A172 (cell line): ENCODE results near the gene MBD5. TPM values are rescaled to one million over a fixed set of nuclear protein-coding genes. Genes with fewer than 3 reads are reported as not detected.
A peak's percentile ranks its signal among the peaks of the same experiment; 100 is the strongest.

Experiments used
- DNase-seq: peaks from one replicate; pipeline ENCODE4 v3.0.0-alpha.2; 2015; ENCODE audit warnings: low spot score
- total RNA-seq: library from RNA; depleted of rRNA; stranded (reverse); fragments of >200 nt; shearing (Covaris generic); gene quantifications from 2 replicates; pipeline ENCODE4 v1.2.3, GENCODE V29; 2014

The MBD5 gene
- total RNA-seq, 1 experiment from 2014 or later: 11.3 TPM

DNA sequence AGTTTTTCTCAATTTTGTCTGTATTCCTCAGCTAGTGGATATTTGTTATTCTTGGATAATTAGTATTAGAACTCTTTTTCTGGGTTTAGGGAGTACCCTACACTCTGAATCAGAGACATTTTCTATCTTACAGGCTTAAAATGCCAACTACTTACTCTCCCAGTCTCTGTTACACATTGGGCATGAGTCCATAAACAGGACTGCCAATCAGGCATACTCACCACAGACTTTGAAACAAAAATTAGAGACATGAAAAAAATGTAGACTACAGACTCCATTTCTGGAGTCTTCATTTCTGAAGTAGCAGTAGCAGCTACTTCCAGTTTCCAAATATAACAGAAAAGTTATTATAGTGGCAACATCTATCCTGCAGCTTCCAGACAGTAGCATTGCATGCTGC lies 279.7 kb downstream of the MBD5 start:
- DNase-seq: no peak

DNA sequence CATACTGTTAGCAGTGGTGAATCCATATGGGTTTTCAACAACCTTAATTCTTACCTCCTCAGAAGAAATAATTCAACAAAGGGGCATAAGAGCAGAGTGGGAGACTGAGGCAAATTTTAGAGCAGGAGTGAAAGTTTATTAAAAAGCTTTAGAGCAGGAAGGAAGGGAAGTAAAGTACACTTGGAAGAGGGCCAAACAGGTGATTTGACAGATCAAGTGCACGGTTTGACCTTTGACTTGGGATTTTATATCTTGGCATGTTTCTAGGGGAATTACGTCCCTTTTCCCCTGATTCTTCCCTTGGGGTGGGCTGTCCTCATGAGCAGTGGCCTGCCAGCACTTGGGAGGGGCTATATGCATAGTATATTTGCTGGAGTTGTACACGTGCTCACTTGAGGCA lies 280.5 kb downstream of the MBD5 start:
- no peak for DNase-seq

- no peak for DNase-seq
Observed at GRCh38 chr2:148302526-148302925, 281.6 kb downstream of the MBD5 start.

- DNase-seq: no peak
Observed at GRCh38 chr2:148303161-148303560, 282.3 kb downstream of the MBD5 start.

DNA sequence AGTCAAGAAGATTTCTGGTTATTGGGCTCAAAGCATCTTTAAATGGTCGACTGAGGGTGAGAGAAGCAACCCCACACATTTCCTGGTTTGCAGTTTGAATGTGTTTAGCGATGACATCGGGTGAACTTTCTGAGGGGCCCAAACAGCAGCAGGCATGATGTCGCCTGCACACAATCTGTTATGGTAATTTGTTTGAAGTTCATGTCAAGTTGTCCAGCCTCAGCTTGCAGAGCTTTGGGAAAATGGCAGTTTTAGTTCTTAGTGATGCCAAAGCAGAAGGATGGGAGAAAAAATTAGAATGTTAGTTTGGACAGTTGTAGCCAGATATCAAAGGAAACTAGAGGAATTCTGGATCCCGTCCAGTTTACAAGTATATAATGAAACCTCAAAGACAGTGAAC lies 284.6 kb downstream of the MBD5 start:
- no peak for DNase-seq

GRCh38 chr2:148306027-148306426 lies 285.1 kb downstream of the MBD5 start:
- no peak for DNase-seq

DNA sequence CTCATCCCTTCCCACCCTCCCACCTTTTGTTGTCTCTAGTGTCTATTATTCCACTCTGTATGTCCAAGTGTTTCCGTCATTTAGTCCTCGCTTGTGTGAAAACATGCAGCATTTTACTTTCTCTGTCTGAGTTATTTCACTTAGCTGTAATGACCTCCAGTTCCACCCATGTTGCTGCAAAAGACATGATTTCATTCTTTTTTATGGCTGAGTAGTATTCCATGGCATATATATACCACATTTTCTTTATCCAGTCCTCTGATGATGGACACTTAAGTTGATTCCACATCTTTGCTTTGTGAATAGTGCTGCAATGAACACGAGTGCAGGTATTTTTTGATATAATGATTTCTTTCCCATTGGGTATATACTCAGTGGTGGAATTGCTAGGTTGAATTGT lies 296.7 kb downstream of the MBD5 start:
- no peak for DNase-seq

GRCh38 chr2:148338541-148338940 lies 317.6 kb downstream of the MBD5 start:
- peak; percentile 18 for DNase-seq

GRCh38 chr2:148342086-148342485 lies 321.2 kb downstream of the MBD5 start:
- DNase-seq: no peak

GRCh38 chr2:148350199-148350598 lies 329.3 kb downstream of the MBD5 start:
- no peak for DNase-seq

- no peak for DNase-seq
Observed at GRCh38 chr2:148351437-148352143, 330.7 kb downstream of the MBD5 start.

DNA sequence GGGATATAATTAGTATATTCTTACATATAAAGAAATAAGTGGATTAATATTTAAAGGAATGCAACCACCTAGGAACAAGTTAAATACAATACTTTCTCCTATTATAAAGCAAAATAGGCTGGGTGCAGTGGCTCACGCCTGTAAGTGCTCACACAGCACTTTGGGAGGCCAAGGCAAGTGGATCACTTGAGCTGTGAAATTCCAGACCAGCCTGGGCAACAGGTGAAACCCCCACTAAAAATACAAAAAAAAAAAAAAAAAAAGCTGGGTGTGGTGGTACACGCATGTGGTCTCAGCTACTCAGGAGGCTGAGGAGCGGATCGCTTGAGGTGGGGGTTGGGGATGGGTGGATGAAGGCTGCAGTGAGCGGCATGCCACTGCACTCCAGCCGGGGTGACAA lies 337.5 kb downstream of the MBD5 start:
- no peak for DNase-seq

DNA sequence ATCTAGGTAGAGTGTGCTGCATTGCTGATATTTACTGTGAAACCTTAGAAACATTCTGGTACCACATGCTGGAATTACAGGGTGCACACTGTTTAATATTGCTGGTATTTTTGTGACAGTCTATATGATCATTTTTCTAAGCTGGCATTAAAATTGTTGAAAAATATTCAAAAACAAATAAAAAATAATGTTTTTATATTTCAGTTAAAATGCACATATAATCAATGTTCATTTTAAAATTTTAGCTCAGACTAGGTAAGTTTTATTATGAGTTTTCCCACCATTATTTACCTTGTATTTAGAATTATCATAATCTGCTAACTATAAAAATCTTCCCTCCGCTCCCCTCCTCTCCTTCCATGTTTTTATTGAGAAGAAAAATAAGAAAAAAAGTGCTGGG lies 339.8 kb downstream of the MBD5 start:
- no peak for DNase-seq

- no peak for DNase-seq
Observed at GRCh38 chr2:148362144-148362796, 341.4 kb downstream of the MBD5 start.

DNA sequence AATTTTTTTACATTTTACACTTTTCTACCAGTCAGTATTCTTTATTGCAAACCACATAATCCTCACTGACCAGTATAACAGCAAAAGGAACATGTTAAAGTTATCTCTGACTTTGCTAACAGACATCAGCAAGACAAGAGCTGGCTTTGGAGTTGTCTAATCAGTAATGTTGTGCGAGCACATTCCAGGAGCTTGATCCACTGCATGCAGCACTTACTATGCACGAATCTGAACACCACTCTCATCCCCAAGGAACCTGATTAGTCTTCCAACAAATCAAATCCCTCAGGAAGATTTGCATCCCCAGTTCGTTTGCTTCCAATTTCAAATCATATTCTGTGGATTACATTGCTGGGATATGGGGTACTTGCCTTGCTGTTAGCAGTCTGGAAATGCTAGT lies 354.3 kb downstream of the MBD5 start:
- no peak for DNase-seq

- peak; percentile 68 for DNase-seq
Observed at GRCh38 chr2:148391324-148391723, 370.4 kb downstream of the MBD5 start.

DNA sequence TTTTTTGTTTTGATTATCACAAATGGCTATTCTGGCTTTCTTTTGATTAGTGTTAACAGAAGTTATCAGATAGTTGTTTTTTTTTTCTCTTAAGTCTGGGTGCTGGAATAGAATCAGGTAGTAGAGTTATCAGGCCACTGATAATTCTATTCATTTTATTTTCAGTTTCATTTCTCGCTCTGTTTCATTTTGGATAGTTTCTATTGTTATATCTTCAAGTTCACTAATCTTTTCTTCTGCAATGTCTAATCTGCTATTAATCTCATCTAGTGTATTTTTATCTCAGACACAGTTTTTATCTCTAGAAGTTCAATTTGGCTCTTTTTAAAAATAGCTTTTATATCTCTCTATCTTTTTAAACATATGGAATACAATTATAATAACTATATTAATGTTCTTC lies 381.9 kb downstream of the MBD5 start:
- DNase-seq: no peak

DNA sequence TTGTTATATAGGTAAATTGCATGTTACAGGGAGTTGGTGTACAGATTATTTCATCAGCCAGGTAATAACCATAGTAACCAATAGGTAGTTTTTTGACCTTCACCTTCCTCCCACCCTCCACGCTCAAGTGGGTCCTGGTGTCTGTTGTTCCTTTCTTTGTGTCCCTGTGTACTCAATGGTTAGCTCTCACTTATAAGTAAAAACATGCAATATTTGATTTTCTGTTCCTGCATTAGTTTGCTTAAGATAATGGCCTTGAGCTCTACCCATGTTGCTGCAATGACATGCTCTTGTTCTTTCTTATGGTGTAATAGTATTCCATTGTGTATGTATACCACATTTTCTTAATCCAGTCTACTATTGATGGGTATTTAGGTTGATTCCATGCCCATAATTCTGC lies 390.0 kb downstream of the MBD5 start:
- DNase-seq: no peak

DNA sequence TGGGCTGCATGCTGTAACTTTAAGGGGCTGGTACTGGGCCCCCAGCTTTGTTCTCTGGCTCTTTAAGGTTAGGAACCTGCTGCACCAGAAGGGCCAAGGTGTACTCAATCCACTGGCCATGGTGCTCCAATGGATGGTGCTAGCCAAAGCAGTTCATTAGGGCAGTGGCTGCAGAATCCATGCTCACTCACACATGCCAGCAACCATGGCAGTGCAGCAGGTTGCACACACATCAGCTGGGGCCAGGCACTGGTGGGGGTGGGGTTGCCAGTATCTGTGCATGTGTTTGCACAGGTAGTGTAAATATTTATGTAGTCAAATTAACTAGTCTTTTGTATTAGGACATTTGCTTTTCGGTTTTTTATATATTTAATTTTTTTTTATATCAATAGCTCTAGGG lies 395.4 kb downstream of the MBD5 start:
- DNase-seq: no peak

DNA sequence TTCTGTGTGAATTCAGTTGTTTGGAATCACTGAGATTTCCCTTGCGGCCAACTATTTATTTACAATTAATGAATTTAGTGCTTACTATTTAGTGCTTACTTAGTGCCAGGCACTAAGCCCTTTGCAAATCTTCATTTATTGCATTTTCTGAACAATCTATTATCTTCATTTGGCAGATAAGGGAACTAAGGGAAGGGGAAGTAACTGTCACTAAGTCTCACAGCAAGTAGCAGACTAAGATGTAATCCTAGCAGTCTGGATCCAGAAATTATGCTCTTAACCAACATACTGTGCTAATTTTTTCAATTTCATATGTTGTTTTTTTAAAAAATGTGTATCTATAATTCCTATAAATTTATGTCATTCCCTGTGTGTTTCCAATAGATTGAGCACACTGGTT lies 409.2 kb downstream of the MBD5 start:
- DNase-seq: no peak

GRCh38 chr2:148447877-148448276 lies 427.0 kb downstream of the MBD5 start:
- no peak for DNase-seq

DNA sequence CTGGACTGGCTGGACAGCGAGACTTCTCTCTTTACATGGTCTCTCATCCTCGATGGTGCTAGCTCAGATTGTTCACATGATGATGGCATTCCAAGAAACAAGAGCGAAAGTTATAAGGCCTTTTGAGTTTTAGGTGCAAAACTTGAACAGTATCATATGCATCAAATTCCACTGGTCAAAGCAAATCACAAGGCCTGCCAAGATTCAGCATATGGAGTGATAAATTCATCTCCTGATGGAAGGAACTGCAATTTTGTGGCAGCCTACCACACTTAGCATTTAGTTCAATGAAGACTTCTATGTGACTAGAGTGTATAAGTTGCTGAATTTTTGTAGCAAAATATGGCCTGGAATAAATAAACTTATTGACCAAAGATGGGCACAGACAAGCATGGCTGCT lies 429.6 kb downstream of the MBD5 start:
- DNase-seq: no peak

DNA sequence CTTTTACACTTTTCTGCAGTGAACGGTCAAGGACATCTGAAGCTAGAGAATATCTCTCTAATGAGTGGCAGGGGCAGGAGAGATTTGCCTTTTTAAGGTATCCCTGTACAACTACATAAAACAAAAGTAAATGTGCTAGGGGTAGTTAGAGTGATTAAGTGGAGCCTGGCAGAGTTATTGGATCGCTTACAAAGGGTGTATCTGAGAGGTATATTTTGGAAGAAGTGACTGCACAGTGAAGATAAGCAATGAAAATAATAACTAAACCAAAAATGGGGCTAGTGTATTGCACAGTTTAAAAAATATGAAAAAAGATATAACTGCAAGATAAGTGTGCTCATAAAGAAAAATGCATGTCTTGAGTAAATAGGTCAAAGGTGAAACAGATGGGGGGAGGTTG lies 430.2 kb downstream of the MBD5 start:
- DNase-seq: no peak

DNA sequence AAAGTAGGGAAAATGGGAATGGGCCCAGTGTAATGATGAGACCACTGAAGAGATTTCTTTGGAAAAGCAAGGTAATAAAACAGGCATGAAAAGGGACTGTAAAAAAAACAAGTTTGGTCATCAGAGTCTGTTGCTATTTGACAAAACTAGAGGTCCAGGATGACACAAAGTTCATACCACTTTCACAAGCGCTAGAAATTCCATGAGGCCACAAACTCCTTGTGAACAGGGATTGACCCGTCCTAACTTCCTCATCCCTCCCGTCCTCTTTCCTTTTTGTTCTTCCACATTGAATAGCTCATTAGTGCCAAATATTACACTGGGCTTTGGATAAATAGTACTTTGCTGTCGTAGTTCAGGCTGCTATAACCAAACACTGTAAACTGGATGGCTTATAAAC lies 434.9 kb downstream of the MBD5 start:
- no peak for DNase-seq
